Measurements from ENCODE around the gene CAMK1D. TPM values are rescaled to one million over a fixed set of nuclear protein-coding genes. Genes with fewer than 3 reads are reported as not detected.

CAMK1D gene
- total RNA-seq, 1 donor from 2014 or later = 1.8 TPM

GRCh38 chr10:12727832-12728215, 378.5 kb downstream of the CAMK1D start:
- Histone ChIP-seq H3K27me3 (ENCODE audit: control insufficient read depth, insufficient read depth, low read length) (no peaks in the 10 kb centered on the region), H3K36me3 (ENCODE audit: control insufficient read depth, insufficient read depth, low read length) (no peaks in the 10 kb centered on the region), H3K4me3 (ENCODE audit: low read depth, low read length) (no peak overlapping the region)
- FAIRE-seq = no peak
- no peak for TF ChIP-seq CTCF (IDR thresholded peaks at IDR 0.05; ENCODE audit: insufficient read depth, low read length, severe bottlenecking)
- DNase-seq (ENCODE audit: low read depth) = no peak

GRCh38 chr10:12728494-12728893, 379.1 kb downstream of the CAMK1D start:
- no peak for TF ChIP-seq CTCF (IDR thresholded peaks at IDR 0.05; ENCODE audit: insufficient read depth, low read length, severe bottlenecking)
- FAIRE-seq (no peak), DNase-seq (ENCODE audit: low read depth) (no peak)
- Histone ChIP-seq H3K27me3 (ENCODE audit: control insufficient read depth, insufficient read depth, low read length) (no peaks in the 10 kb centered on the region), H3K4me3 (ENCODE audit: low read depth, low read length) (no peak overlapping the region), H3K36me3 (ENCODE audit: control insufficient read depth, insufficient read depth, low read length) (no peaks in the 10 kb centered on the region)

GRCh38 chr10:12729885-12730284, 380.5 kb downstream of the CAMK1D start:
- DNase-seq (ENCODE audit: low read depth) = no peak
- peak; percentile 31 for TF ChIP-seq CTCF (IDR thresholded peaks at IDR 0.05; ENCODE audit: insufficient read depth, low read length, severe bottlenecking)
- peak; percentile 55 for FAIRE-seq

GRCh38 chr10:12730809-12731519, 381.6 kb downstream of the CAMK1D start:
- no peaks in the 10 kb centered on the region for H3K27me3 ChIP-seq (ENCODE audit: control insufficient read depth, insufficient read depth, low read length)
- FAIRE-seq = no peak
- DNase-seq (ENCODE audit: low read depth) = no peak
- no peak for TF ChIP-seq CTCF (IDR thresholded peaks at IDR 0.05; ENCODE audit: insufficient read depth, low read length, severe bottlenecking)
- H3K36me3 ChIP-seq (ENCODE audit: control insufficient read depth, insufficient read depth, low read length) = no peaks in the 10 kb centered on the region
- H3K4me3 ChIP-seq (ENCODE audit: low read depth, low read length) = no peak overlapping the region

More at GRCh38 chr10:12729885-12730284, 380.5 kb downstream of the CAMK1D start:
- H3K36me3 ChIP-seq (ENCODE audit: control insufficient read depth, insufficient read depth, low read length) = no peaks in the 10 kb centered on the region
- H3K4me3 ChIP-seq (ENCODE audit: low read depth, low read length) = no peak overlapping the region
- H3K27me3 ChIP-seq (ENCODE audit: control insufficient read depth, insufficient read depth, low read length) = no peaks in the 10 kb centered on the region

- no peaks in the 10 kb centered on the region for H3K36me3 ChIP-seq (ENCODE audit: control insufficient read depth, insufficient read depth, low read length)
- DNase-seq (ENCODE audit: low read depth) (no peak), FAIRE-seq (no peak)
- TF ChIP-seq CTCF (IDR thresholded peaks at IDR 0.05; ENCODE audit: insufficient read depth, low read length, severe bottlenecking) = no peak
- H3K27me3 ChIP-seq (ENCODE audit: control insufficient read depth, insufficient read depth, low read length) = no peaks in the 10 kb centered on the region
- H3K4me3 ChIP-seq (ENCODE audit: low read depth, low read length) = no peak overlapping the region
Observed at GRCh38 chr10:12733271-12733670, 383.9 kb downstream of the CAMK1D start.

Data from bronchial epithelial cell (primary cell).